ENCODE data around the gene ELK1.

- TF ChIP-seq POLR2A (IDR thresholded peaks at IDR 0.05; ENCODE audit: control extremely low read depth in 1 of 2, low read depth in 2 of 2, low read length in 2 of 2) (no peak), EZH2 (IDR thresholded peaks at IDR 0.05; ENCODE audit: low read depth, low read length, severe bottlenecking) (no peak), MAX (IDR thresholded peaks at IDR 0.05) (no peak), EP300 (IDR thresholded peaks at IDR 0.05; ENCODE audit: borderline replicate concordance in 1 of 2, low read depth in 2 of 2, low read length in 2 of 2) (no peak), CTCF (IDR thresholded peaks at IDR 0.05; ENCODE audit: control extremely low read depth in 1 of 3, insufficient read depth in 1 of 3, low read depth in 1 of 3, low read length in 3 of 3) (no peak), RFX5 (IDR thresholded peaks at IDR 0.05; ENCODE audit: borderline replicate concordance, low read depth, low read length) (no peak)
Measured at GRCh38 chrX:47629419-47630200, 20.8 kb downstream of the ELK1 start, which contains the start of gene CFP.

Measured in H1 (cell line).